SIG-M5 treated with dmso at 0.1 percent for 504 hours (cell line): ENCODE results near the gene POLN.

Source experiments
- DNase-seq: peaks from one replicate; lab custom pipeline; 2025; ENCODE audit not compliant: unreplicated experiment; lab: John Stamatoyannopoulos, UW

Gene POLN

DNA sequence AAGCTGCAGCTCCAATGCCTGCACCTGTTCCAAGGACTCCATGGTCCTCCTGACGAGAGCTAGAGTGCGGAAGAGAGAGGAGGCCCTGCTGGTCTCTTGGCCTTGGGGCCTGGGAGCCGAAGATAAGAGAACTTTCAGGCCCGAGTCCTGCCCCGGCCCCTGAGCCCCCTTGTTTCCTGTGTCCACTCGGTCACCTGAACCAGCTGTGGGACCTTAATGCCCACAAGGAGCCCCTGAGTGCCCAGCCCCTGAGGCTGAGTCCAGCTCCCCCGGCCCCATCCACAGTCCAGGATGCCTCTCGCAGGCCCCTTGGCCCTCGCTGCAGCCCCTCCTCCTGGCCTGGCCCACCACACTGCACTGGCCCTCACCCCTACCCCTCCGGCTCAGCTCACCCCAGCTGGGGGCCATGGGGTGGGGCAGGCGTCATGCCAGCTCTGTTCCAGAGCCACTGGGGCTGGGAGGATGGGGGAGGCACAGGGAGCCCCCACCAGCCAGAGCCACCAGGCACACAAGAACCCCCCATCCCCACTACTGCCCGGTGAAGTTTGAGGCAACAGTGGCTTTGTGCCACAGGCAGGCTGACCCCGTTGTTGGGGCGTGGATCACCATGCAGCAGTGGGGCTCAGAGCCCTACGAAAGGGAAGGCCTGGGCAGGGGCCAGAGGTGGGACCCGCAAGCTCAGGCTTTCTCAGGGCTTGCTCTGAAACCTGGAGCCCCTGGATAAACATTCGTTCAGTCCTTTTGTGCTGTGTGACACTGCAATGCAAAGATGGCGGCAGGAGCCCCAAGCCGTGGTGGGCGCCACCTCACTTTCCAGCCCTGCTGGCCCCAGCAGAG lies 168.7 kb downstream of the POLN start:
- DNase-seq = no peak

DNA sequence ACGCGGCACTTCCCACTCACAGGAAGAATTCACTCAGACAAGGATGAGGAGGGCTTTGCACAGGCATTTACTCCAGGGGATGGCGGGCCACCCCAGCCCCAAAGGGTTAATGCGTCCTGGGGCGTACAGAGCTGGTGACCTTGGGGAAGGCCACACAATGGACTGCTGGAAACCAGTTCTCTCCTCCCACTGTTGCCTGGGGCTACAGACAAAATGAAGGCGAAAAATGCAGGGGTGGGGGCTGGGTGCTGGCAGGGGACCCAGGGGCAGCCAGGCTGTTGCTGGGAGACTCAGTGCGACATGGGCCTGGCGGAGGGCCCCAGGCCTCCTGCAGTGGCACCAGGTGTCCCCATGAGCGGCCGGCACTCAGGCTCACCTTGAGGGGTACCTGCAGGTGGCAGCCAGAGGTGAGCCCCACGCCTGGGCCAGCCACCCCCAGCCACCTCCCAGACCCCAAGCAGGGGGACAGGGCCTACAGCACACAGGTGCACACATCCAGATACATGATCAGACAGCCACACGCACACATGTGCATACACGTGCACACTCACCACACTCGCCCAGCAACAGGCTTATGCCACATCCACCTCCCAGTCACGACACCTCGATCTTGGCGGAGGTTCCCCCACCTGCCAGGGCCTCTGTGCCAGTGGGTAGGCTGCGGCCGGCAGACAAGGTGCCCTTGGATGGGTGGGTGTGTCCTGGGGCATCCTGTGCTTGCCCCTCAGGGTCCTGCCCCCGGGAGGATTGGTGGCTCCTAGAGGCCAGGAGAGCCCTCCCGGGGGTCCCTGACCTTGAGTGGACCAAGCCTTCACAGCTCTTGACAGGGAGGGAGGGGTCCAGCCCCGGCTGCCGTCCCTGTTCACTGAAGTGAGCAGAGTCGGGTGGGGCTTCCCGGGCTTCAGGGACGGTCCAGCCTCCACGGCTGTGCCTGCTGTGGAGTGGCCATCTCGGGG lies 169.7 kb downstream of the POLN start:
- no peak for DNase-seq

GRCh38 chr4:2071252-2071911 lies 170.5 kb downstream of the POLN start:
- no peak for DNase-seq

DNA sequence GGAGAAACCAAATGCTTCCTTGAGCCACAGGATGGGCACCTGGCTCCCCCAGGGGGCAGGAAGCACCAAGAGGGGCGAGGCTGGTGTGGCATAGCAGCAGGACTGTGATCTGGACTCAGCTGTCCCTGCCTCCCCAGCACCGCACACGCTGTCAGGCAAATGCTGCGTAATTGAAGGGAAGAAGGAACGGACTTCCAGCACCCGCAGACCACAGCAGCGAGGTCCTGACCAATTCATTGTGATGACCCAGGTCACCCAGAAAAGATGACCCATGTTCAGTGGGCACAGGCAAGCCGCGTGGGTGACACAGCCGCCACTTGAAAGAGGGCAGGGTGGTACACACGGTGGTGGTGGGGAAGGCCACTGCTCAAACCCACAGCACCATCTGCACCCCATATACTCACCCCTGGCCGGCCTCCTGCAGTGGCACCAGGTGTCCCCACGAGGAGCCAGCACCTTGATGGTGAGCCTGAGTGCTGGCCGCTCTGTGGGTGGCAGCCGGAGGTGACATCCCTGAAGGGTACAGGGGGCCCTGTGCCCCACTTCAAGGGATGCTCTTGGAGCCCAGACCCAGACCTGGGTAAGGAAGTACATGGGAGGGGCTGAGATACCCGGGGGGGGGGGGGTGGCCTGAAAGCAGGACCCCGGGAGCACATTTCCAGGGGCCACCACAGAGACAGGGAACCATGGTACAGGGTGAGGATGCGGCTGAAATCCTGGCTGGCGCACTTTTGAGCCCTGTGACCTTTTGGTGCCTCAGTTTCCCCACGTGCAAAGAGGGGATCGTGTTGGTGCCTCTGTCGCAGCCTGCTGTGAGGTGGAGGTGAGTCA lies 171.3 kb downstream of the POLN start:
- DNase-seq = no peak

- no peak for DNase-seq
Observed at GRCh38 chr4:2069986-2070385, 171.9 kb downstream of the POLN start.

GRCh38 chr4:2069161-2069971 lies 172.6 kb downstream of the POLN start:
- no peak for DNase-seq

- no peak for DNase-seq
Observed at GRCh38 chr4:2068566-2068965, 173.4 kb downstream of the POLN start.

DNA sequence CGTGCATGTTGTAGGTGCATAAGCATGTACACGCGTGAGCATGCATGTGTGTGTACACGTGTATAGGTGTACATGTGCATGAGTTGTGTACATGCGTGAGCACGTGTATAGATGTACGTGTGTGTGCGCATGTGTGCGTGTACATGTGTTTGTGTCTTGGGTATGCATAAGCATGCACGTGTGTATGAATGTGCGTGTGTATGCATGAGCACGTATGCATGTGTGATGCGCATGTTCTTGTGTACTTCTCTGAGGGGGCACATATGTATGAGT lies 173.8 kb downstream of the POLN start:
- DNase-seq = no peak

- DNase-seq = no peak
Observed at GRCh38 chr4:2067446-2068197, 174.3 kb downstream of the POLN start.

- DNase-seq = no peak
Observed at GRCh38 chr4:2066571-2067445, 175.1 kb downstream of the POLN start.

GRCh38 chr4:2066011-2066551 lies 175.8 kb downstream of the POLN start:
- DNase-seq = no peak

DNA sequence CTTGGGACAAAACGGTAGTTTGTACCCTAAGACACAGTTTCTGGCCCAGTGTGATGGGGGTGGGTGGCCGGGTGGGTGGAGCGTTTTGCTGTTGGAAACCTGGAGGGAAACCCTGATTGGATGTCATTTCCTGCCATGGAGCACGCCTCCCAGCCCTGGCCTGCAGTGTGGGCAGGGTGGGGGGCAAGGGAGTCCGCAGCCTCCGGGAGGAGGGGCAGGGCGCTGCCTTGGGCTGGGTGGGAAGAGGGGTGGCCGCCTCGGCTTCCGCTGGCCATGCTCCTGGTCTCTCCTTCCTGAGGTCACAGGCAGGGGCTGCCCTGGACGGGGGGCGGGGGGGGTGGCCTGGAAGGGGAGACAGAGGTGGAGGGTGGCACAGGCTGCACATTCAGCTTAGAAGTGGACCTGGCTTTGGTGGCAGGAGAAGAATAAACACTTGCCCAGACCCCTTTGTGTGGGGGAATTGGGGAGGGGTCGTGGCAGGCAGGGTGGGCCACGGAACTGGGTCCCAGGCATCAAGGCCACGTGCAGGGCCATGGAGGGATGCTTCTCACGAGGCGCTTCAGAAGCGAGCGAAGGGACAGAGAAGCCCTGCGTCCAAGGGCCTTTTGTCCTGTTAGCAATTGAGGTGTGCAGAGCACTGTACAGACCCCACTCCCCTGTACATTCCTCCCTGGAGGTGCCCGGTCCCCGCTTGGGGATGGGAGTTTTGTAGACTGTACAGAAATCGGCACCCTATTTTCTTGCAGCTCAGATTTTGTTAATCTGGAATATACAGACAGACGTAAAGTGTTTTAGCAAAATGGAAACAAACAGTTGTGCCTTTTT lies 176.6 kb downstream of the POLN start:
- no peak for DNase-seq

DNA sequence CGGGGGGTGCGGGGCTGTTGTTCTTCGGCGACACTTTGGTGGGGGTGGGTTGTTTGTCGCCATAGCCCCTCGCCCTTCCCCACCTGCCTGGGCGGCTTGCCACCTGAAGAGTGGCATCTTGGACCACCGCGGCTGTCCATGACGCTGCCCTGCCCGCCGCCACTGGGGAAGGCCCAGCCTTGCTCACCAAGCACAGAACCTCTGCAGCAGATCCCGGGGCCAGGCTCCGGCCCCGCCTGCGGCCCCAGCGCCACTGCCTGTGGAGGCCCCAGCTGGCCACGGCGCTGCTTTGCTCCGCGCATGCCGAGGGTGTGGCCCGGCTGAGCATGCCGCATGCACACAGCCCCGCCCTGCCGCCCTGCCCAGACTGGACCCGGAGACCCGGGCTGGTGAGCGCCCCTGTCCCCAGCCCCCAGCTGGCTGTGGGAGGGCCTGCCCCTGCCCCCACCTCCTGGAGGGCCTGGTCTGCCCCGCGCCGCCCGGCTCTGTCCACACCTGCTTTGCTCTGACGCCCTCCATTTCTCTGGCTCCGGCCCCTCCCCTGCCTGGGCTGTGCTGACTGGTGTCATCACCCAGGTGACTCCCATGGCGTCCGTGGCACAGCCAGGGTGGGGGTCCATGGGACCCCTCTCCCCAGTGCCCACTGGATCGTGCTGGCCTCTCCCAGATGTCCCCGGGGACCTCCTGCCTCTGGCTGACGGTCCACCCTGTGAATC lies 177.5 kb downstream of the POLN start:
- DNase-seq = no peak

DNA sequence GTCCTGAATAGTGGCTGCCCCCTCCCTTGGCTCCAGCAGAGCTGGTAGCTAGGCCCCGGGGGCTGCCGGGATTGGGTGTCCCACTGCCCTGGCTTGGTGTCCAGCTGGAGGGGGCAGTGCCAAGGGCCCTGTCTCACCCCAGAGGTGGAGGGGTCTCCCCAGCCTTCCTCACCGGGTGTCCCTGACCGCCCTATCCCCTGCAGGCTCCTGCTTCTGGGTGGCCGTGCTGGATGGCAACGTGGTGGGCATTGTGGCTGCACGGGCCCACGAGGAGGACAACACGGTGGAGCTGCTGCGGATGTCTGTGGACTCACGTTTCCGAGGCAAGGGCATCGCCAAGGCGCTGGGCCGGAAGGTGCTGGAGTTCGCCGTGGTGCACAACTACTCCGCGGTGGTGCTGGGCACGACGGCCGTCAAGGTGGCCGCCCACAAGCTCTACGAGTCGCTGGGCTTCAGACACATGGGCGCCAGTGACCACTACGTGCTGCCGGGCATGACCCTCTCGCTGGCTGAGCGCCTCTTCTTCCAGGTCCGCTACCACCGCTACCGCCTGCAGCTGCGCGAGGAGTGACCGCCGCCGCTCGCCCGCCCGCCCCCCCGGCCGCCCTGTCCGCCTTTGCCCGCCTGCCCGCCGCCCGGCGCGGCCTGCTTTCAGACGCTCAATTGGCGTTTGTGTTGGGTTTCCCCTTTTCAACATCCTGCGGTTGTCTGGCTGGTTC lies 178.2 kb downstream of the POLN start:
- DNase-seq = no peak

GRCh38 chr4:2062808-2063524 lies 179.0 kb downstream of the POLN start:
- no peak for DNase-seq
